Thyroid gland (tissue), 4 donors: ENCODE data around the gene IVD.

ENCODE experiments used
- CTCF ChIP-seq, 6 experiments: fragments of 200-600 bp in 3 of 6; fragments of 450-650 bp in 3 of 6; sonication (generic) in 3 of 6; IDR thresholded peaks; one replicate each; pipeline ENCODE4 v1.5.1; 2016 to 2019; ENCODE audit warnings: antibody characterized with exemption in 6 of 6, mild to moderate bottlenecking in 2 of 6, inconsistent platforms in 1 of 6, moderate library complexity in 1 of 6
- POLR2A ChIP-seq, 2 donors: fragments of 450-650 bp; IDR thresholded peaks; one replicate each; pipeline ENCODE4 v1.6.1; 2017; ENCODE audit warnings: antibody characterized with exemption in 2 of 2, mild to moderate bottlenecking in 2 of 2, moderate library complexity in 1 of 2

- TF ChIP-seq CTCF (IDR thresholded peaks at IDR 0.05) (no peak), POLR2A (IDR thresholded peaks at IDR 0.05) (no peak)
Observed at GRCh38 chr15:40446144-40446543, 40.5 kb downstream of the IVD start.
